IMR-90 (cell line): Measurements from ENCODE around the gene NLGN1. TPM values are rescaled to one million over a fixed set of nuclear protein-coding genes. Genes with fewer than 3 reads are reported as not detected.

Experiments
- ATAC-seq: fragments of 200-7000 bp; cut with Tn5 transposase; 2 replicates; pipeline ENCODE4 v1.9.1; 2020; ENCODE audit warnings: low read depth, mild to moderate bottlenecking, moderate library complexity
- BruUV-seq: library from RNA; stranded (reverse); fragments of 400-500 nt; replicated peaks from 2 replicates; lab custom pipeline; 2021; lab: Mats Ljungman, UMichigan
- CTCF ChIA-PET: fragments of 300-600 bp; formaldehyde crosslinking; extraction: SDS; loops from one replicate; lab custom pipeline; 2021; ENCODE audit warnings: antibody characterized with exemption; lab: Yijun Ruan, JAX
- POLR2A ChIA-PET: fragments of 300-600 bp; sonication (Branson Sonifier 250); formaldehyde crosslinking; loops from one replicate; lab custom pipeline; 2022; ENCODE audit warnings: antibody characterized with exemption; ENCODE audit not compliant: unreplicated experiment; lab: Charles Lee
- DNase-seq: peaks from one replicate; pipeline ENCODE4 v3.0.0; 2013
- H2AFZ ChIP-seq: replicated peaks from 2 replicates; pipeline ENCODE3; 2013; ENCODE audit warnings: low read length, mild to moderate bottlenecking; ENCODE audit not compliant: poor library complexity
- H2AK5ac ChIP-seq: 2 replicates; pipeline ENCODE4 v1.6.1; 2013; ENCODE audit warnings: low read depth, low read length, inconsistent platforms
- H2AK9ac ChIP-seq: replicated peaks from 2 replicates; pipeline ENCODE3; 2013; ENCODE audit warnings: mild to moderate bottlenecking, low read depth, low read length, moderate library complexity; ENCODE audit not compliant: poor library complexity
- H2BK120ac ChIP-seq: 2 replicates; pipeline ENCODE4 v1.6.1; 2013; ENCODE audit warnings: low read depth, low read length, inconsistent platforms
- H2BK15ac ChIP-seq: 3 replicates; pipeline ENCODE4 v1.6.1; 2013; ENCODE audit warnings: low read depth, low read length, inconsistent platforms
- H2BK20ac ChIP-seq: 2 replicates; pipeline ENCODE4 v1.6.1; 2013; ENCODE audit warnings: low read depth, mild to moderate bottlenecking, inconsistent platforms, low read length, moderate library complexity
- H2BK5ac ChIP-seq: 2 replicates; pipeline ENCODE4 v1.6.1; 2013; ENCODE audit warnings: mild to moderate bottlenecking, low read depth, low read length, inconsistent platforms; ENCODE audit not compliant: poor library complexity, severe bottlenecking
- H3K14ac ChIP-seq: replicated peaks from 2 replicates; pipeline ENCODE4 v1.6.1; 2013; ENCODE audit warnings: low read depth, low read length, inconsistent platforms
- H3K18ac ChIP-seq: 2 replicates; pipeline ENCODE4 v1.6.1; 2013; ENCODE audit warnings: low read depth, low read length, control low read depth
- H3K23ac ChIP-seq: 2 replicates; pipeline ENCODE4 v1.6.1; 2013; ENCODE audit warnings: low read depth, low read length, inconsistent platforms
- H3K27ac ChIP-seq: 2 replicates; pipeline ENCODE4 v1.5.1; 2013; ENCODE audit warnings: mild to moderate bottlenecking, control low read depth, low read length; ENCODE audit not compliant: insufficient read depth
- H3K27me3 ChIP-seq: 2 replicates; pipeline ENCODE4 v1.6.1; 2013; ENCODE audit warnings: low read length; ENCODE audit not compliant: control insufficient read depth, insufficient read depth
- H3K36me3 ChIP-seq: 2 replicates; pipeline ENCODE4 v1.6.1; 2013; ENCODE audit warnings: low read length, mixed read lengths; ENCODE audit not compliant: control insufficient read depth, insufficient read depth
- H3K4ac ChIP-seq: 2 replicates; pipeline ENCODE4 v1.6.1; 2013; ENCODE audit warnings: low read depth, low read length, inconsistent platforms
- H3K4me1 ChIP-seq: 2 replicates; pipeline ENCODE4 v1.6.1; 2013; ENCODE audit warnings: low read length, mixed read lengths; ENCODE audit not compliant: control insufficient read depth, insufficient read depth
- H3K4me2 ChIP-seq: 2 replicates; pipeline ENCODE4 v1.6.1; 2013; ENCODE audit warnings: low read depth, mild to moderate bottlenecking, control low read depth, low read length, moderate library complexity
- H3K4me3 ChIP-seq: 2 replicates; pipeline ENCODE4 v1.5.1; 2013; ENCODE audit warnings: low read depth, mild to moderate bottlenecking, control low read depth, low read length, moderate library complexity; ENCODE audit not compliant: insufficient read depth
- H3K56ac ChIP-seq: 2 replicates; pipeline ENCODE4 v1.6.1; 2013; ENCODE audit warnings: low read length, inconsistent platforms; ENCODE audit not compliant: insufficient read depth; ENCODE audit errors: extremely low read depth
- H3K79me1 ChIP-seq, 2 experiments: 2 replicates each; pipeline ENCODE4 v1.6.1; 2013; ENCODE audit warnings: low read length in 2 of 2, inconsistent platforms in 1 of 2, low read depth in 1 of 2
- H3K9ac ChIP-seq: 2 replicates; pipeline ENCODE4 v1.6.1; 2013; ENCODE audit warnings: low read depth, low read length, control low read depth
- H3K9me1 ChIP-seq: 2 replicates; pipeline ENCODE4 v1.6.1; 2013; ENCODE audit warnings: low read length, inconsistent platforms; ENCODE audit not compliant: insufficient read depth
- H3K9me3 ChIP-seq: 2 replicates; pipeline ENCODE4 v1.6.1; 2013; ENCODE audit warnings: low read length; ENCODE audit not compliant: control insufficient read depth, insufficient read depth
- H4K20me1 ChIP-seq: 2 replicates; pipeline ENCODE4 v1.6.1; 2013; ENCODE audit warnings: low read length, inconsistent platforms; ENCODE audit not compliant: insufficient read depth
- H4K5ac ChIP-seq: 2 replicates; pipeline ENCODE4 v1.6.1; 2013; ENCODE audit warnings: mild to moderate bottlenecking, low read depth, low read length, control low read depth
- H4K8ac ChIP-seq, 2 experiments: 2 replicates each; pipeline ENCODE4 v1.6.1; 2013; ENCODE audit warnings: low read depth in 2 of 2, low read length in 2 of 2, control low read depth in 1 of 2, inconsistent platforms in 1 of 2
- H4K91ac ChIP-seq: 2 replicates; pipeline ENCODE4 v1.6.1; 2013; ENCODE audit warnings: low read depth, low read length, inconsistent platforms; ENCODE audit not compliant: insufficient read depth
- BHLHE40 ChIP-seq: fragments of 150-350 bp; IDR thresholded peaks from 2 replicates; pipeline ENCODE4 v1.6.1; 2016; ENCODE audit warnings: mild to moderate bottlenecking, low read depth, low read length
- CHD1 ChIP-seq: IDR thresholded peaks from 2 replicates; pipeline ENCODE4 v1.6.1; 2012; ENCODE audit warnings: low read depth, low read length, improper control_type of control experiment
- FOS ChIP-seq: fragments of 150-350 bp; IDR thresholded peaks from 2 replicates; pipeline ENCODE4 v1.6.1; 2016; ENCODE audit warnings: low read depth, low read length
- MAZ ChIP-seq: IDR thresholded peaks from 2 replicates; pipeline ENCODE4 v1.6.1; 2012; ENCODE audit warnings: low read depth, mild to moderate bottlenecking, low read length, improper control_type of control experiment, moderate library complexity, borderline replicate concordance
- NFE2L2 ChIP-seq: fragments of 150-350 bp; IDR thresholded peaks from 2 replicates; pipeline ENCODE4 v1.6.1; 2016; ENCODE audit warnings: low read depth, mild to moderate bottlenecking, low read length
- POLR2A ChIP-seq: IDR thresholded peaks from 2 replicates; pipeline ENCODE4 v1.6.1; 2012; ENCODE audit warnings: mild to moderate bottlenecking, low read depth, low read length
- RAD21 ChIP-seq: IDR thresholded peaks from 2 replicates; pipeline ENCODE4 v1.6.1; 2012; ENCODE audit warnings: low read length, improper control_type of control experiment
- RCOR1 ChIP-seq: IDR thresholded peaks from 2 replicates; pipeline ENCODE4 v1.6.1; 2012; ENCODE audit warnings: mild to moderate bottlenecking, low read length, improper control_type of control experiment; ENCODE audit not compliant: insufficient replicate concordance
- RFX5 ChIP-seq: IDR thresholded peaks from 2 replicates; pipeline ENCODE4 v1.8.0; 2012; ENCODE audit warnings: low read depth, mild to moderate bottlenecking, low read length, moderate library complexity
- SMC3 ChIP-seq: fragments of 150-350 bp; IDR thresholded peaks from 2 replicates; pipeline ENCODE4 v1.6.1; 2016; ENCODE audit warnings: low read depth, mild to moderate bottlenecking, antibody characterized with exemption, low read length, moderate library complexity
- WGBS, 2 experiments: methylation state at CpG; one replicate each; pipeline versions ENCODE4 v1.1.5 to v1.1.7; 2013; ENCODE audit warnings: missing lambda C conversion rate in 2 of 2; ENCODE audit not compliant: insufficient read length in 1 of 2; ENCODE audit errors: extremely low coverage in 2 of 2; 5-methylcytosine and 5-hydroxymethylcytosine counted together
- dilution Hi-C: fragments of 300-500 bp; cut with HindIII; formaldehyde crosslinking; loops from one replicate; pipeline ENCODE4 v1.14.3; 2018; ENCODE audit warnings: low sequenced_read_pairs; ENCODE audit not compliant: unreplicated experiment
- in situ Hi-C: fragments of 300-500 bp; cut with MboI; formaldehyde crosslinking; loops from 3 replicates; pipeline ENCODE4 v1.14.3; 2019; ENCODE audit warnings: low sequenced_read_pairs, inconsistent platforms, mixed read lengths
- intact Hi-C: fragments of 100-400 bp; cut with micrococcal nuclease; formaldehyde crosslinking; loops from 2 replicates; pipeline ENCODE4 v1.10.0; 2022
- polyA plus RNA-seq, 3 experiments: library from polyadenylated mRNA; depleted of rRNA; stranded (reverse); fragments of >200 nt; gene quantifications; 2 replicates each; pipeline ENCODE4 v1.2.3, GENCODE V29; 2012; ENCODE audit warnings: low replicate concordance in 1 of 3
- total RNA-seq: library from RNA; depleted of rRNA; stranded (reverse); fragments of >200 nt; gene quantifications from 2 replicates; pipeline ENCODE4 v1.2.3, GENCODE V29; 2012
- TF ChIP-seq, protein P1 (sequence below): fragments of 150-350 bp; IDR thresholded peaks from 2 replicates; pipeline ENCODE4 v1.6.1; 2016; ENCODE audit warnings: low read depth, mild to moderate bottlenecking, low read length, moderate library complexity, borderline replicate concordance
- TF ChIP-seq, protein P2 (sequence below): conservative IDR thresholded peaks from 2 replicates; pipeline ENCODE4 v1.5.1; 2012; ENCODE audit warnings: mild to moderate bottlenecking, low read depth, low read length, improper control_type of control experiment

The NLGN1 gene
- total and polyA plus RNA-seq, 2 of the 4 experiments (the other 2 are of a cell fraction), result 1.8 to 12.5 TPM

DNA sequence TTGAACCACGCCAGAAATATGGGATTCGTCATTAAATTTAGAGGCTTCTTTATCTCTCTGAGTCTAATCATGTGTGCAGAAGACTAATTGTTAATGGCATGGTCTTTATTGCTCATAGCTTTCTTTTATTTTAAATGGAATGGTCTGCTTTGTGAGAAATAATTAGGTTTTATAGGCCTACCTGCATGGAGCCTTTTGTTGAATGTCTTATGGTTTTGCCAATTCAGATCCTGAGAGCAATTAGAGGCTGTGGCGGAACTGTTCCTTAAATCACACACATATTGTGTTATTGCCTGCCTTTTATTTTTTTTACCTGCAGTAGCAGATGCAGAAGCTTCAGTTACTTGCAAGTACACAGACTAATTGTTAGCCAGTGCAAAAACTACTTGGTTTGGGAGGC, 306.2 kb downstream of the NLGN1 start:
- no peak for ATAC-seq
- CTCF ChIA-PET, result interaction anchor here (0.6 kb wide), 1 partner anchor 120 kb away, joined by 4 read pairs; no protein-coding TSS in a partner anchor
- DNase-seq, result no peak
- Histone ChIP-seq H3K27me3 (no peaks in the 10 kb centered on the region), H3K36me3 (no peaks in the 10 kb centered on the region), H3K4me3 (no peak overlapping the region), H2AFZ (no peak overlapping the region), H2BK15ac (no peak overlapping the region), H3K9me3 (no peaks in the 10 kb centered on the region), H2AK5ac (no peak overlapping the region), H3K79me1 (no peaks in the 10 kb centered on the region), H4K91ac (no peak overlapping the region), H3K23ac (no peak overlapping the region), H4K5ac (no peak overlapping the region), H2BK5ac (no peak overlapping the region), H2BK20ac (no peak overlapping the region), H3K9me1 (no peaks in the 10 kb centered on the region), H3K4me2 (no peak overlapping the region), H3K4me1 (no peaks in the 10 kb centered on the region), H2AK9ac (no peak overlapping the region), H3K9ac (no peak overlapping the region), H3K14ac (no peak overlapping the region), H3K4ac (no peak overlapping the region), H3K18ac (no peak overlapping the region), H3K27ac (no peak overlapping the region), H2BK120ac (no peak overlapping the region), H4K8ac (no peak overlapping the region), H4K20me1 (no peaks in the 10 kb centered on the region), H3K56ac (no peak overlapping the region)
- WGBS, 2 experiments, result no CpG with 5 or more reads among the region's 3 CpGs
- in situ Hi-C loops (no loop called here), dilution Hi-C loops (no loop called here), intact Hi-C loops (no loop called here)
- TF ChIP-seq CHD1 (no peak), RAD21 (no peak), MAZ (no peak), BHLHE40 (no peak), SMC3 (no peak), RFX5 (no peak), FOS (no peak), NFE2L2 (no peak), POLR2A (no peak), RCOR1 (no peak)
- TF ChIP-seq, protein P1, sequence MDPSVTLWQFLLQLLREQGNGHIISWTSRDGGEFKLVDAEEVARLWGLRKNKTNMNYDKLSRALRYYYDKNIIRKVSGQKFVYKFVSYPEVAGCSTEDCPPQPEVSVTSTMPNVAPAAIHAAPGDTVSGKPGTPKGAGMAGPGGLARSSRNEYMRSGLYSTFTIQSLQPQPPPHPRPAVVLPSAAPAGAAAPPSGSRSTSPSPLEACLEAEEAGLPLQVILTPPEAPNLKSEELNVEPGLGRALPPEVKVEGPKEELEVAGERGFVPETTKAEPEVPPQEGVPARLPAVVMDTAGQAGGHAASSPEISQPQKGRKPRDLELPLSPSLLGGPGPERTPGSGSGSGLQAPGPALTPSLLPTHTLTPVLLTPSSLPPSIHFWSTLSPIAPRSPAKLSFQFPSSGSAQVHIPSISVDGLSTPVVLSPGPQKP, result no peak
- TF ChIP-seq, protein P2, sequence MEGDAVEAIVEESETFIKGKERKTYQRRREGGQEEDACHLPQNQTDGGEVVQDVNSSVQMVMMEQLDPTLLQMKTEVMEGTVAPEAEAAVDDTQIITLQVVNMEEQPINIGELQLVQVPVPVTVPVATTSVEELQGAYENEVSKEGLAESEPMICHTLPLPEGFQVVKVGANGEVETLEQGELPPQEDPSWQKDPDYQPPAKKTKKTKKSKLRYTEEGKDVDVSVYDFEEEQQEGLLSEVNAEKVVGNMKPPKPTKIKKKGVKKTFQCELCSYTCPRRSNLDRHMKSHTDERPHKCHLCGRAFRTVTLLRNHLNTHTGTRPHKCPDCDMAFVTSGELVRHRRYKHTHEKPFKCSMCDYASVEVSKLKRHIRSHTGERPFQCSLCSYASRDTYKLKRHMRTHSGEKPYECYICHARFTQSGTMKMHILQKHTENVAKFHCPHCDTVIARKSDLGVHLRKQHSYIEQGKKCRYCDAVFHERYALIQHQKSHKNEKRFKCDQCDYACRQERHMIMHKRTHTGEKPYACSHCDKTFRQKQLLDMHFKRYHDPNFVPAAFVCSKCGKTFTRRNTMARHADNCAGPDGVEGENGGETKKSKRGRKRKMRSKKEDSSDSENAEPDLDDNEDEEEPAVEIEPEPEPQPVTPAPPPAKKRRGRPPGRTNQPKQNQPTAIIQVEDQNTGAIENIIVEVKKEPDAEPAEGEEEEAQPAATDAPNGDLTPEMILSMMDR, result no peak
- POLR2A ChIA-PET, result no interaction called here
- BruUV-seq, result no TSS peak
